ENCODE data around the gene EDNRA.

DNA sequence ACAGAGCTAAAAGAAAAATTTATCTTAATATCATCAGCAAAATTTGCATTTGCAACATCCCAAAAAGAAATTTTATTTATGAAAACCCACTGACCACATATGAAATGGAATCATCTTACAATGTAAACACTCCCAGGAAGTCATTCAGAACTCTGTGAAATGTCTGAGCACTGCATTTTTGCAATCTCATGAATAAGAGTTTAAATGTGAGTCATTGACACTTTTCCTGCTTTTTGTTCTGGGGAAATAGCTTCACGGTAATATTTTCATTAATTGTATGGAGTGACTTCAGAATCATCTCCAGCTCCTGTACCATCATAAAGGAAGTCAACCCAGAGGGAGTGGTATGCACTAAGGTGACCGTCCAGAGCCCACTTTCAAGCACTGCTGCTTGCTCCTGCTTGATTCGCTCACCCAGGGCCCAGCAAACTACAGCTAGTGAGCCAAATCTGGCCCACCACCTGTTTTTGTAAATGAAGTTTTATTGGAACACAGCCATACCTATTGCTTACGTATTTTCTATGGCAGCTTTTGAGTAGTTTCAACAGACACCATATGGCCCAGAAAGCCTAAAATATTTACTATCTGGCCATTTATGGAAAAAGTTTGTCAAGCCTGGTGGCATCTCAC is 17.2 kb downstream of the EDNRA start:
- TF ChIP-seq CHCHD3 (CRISPR knock-in tag; IDR thresholded peaks at IDR 0.05), result no peak
- TF ChIP-seq, protein P1, sequence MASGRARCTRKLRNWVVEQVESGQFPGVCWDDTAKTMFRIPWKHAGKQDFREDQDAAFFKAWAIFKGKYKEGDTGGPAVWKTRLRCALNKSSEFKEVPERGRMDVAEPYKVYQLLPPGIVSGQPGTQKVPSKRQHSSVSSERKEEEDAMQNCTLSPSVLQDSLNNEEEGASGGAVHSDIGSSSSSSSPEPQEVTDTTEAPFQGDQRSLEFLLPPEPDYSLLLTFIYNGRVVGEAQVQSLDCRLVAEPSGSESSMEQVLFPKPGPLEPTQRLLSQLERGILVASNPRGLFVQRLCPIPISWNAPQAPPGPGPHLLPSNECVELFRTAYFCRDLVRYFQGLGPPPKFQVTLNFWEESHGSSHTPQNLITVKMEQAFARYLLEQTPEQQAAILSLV (tag; IDR thresholded peaks at IDR 0.05), result no peak
- no peak for TF ChIP-seq ZBTB7A (IDR thresholded peaks at IDR 0.05; ENCODE audit: borderline replicate concordance, control insufficient read depth, low read depth, low read length)
- TF ChIP-seq RAD21 (CRISPR knock-in tag; conservative IDR thresholded peaks at IDR 0.05 in 1 of 2, IDR thresholded peaks at IDR 0.05 in 1 of 2), result no peak
- TF ChIP-seq, protein P2, sequence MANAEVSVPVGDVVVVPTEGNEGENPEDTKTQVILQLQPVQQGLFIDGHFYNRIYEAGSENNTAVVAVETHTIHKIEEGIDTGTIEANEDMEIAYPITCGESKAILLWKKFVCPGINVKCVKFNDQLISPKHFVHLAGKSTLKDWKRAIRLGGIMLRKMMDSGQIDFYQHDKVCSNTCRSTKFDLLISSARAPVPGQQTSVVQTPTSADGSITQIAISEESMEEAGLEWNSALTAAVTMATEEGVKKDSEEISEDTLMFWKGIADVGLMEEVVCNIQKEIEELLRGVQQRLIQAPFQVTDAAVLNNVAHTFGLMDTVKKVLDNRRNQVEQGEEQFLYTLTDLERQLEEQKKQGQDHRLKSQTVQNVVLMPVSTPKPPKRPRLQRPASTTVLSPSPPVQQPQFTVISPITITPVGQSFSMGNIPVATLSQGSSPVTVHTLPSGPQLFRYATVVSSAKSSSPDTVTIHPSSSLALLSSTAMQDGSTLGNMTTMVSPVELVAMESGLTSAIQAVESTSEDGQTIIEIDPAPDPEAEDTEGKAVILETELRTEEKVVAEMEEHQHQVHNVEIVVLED (CRISPR knock-in tag; IDR thresholded peaks at IDR 0.05), result no peak
